GM10248 (cell line): ENCODE results near the gene PTPN22.

Experiments
- CTCF ChIA-PET: fragments of 300-600 bp; sonication (Branson Sonifier 250); formaldehyde crosslinking; extraction: SDS; loops from one replicate; lab custom pipeline; 2021; ENCODE audit warnings: antibody characterized with exemption; lab: Yijun Ruan, JAX
- POLR2A ChIA-PET: fragments of 350-650 bp; sonication (Branson Sonifier 250); formaldehyde crosslinking; extraction: SDS; loops from one replicate; lab custom pipeline; 2020; ENCODE audit warnings: antibody characterized with exemption; lab: Yijun Ruan, JAX
- DNase-seq: peaks from one replicate; pipeline ENCODE4 v3.0.0; 2012; ENCODE audit errors: extremely low spot score
- TF ChIP-seq, protein P1 (sequence below): IDR thresholded peaks from 2 replicates; pipeline ENCODE4 v1.5.1; 2012; ENCODE audit warnings: mild to moderate bottlenecking, low read depth; ENCODE audit errors: extremely low read depth, missing control alignments, control extremely low read depth

The PTPN22 gene

GRCh38 chr1:113868387-113869083 lies 3.0 kb downstream of the PTPN22 start:
- no peak for DNase-seq
- TF ChIP-seq, protein P1, sequence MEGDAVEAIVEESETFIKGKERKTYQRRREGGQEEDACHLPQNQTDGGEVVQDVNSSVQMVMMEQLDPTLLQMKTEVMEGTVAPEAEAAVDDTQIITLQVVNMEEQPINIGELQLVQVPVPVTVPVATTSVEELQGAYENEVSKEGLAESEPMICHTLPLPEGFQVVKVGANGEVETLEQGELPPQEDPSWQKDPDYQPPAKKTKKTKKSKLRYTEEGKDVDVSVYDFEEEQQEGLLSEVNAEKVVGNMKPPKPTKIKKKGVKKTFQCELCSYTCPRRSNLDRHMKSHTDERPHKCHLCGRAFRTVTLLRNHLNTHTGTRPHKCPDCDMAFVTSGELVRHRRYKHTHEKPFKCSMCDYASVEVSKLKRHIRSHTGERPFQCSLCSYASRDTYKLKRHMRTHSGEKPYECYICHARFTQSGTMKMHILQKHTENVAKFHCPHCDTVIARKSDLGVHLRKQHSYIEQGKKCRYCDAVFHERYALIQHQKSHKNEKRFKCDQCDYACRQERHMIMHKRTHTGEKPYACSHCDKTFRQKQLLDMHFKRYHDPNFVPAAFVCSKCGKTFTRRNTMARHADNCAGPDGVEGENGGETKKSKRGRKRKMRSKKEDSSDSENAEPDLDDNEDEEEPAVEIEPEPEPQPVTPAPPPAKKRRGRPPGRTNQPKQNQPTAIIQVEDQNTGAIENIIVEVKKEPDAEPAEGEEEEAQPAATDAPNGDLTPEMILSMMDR: no peak
- ChIA-PET CTCF (interaction anchor here (0.8 to 2.6 kb wide), 10 partner anchors 9 to 795 kb away, joined by 3 to 13 read pairs (median 4); partner anchors contain the start of genes AP4B1, DCLRE1B and LRIG2), POLR2A (interaction anchor here (0.7 to 1.8 kb wide), 5 partner anchors 9 to 62 kb away, joined by 3 to 26 read pairs (median 5); no protein-coding TSS in a partner anchor)

- no peak for DNase-seq
- TF ChIP-seq, protein P1: no peak
- ChIA-PET CTCF (interaction anchor here (1.2 to 1.6 kb wide), 3 partner anchors 11 to 25 kb away, joined by 3 to 4 read pairs (median 3); partner anchors contain the start of gene BCL2L15), POLR2A (no interaction called here)
These were observed 9.9 kb downstream of the PTPN22 start for GRCh38 chr1:113861641-113862040.

DNA sequence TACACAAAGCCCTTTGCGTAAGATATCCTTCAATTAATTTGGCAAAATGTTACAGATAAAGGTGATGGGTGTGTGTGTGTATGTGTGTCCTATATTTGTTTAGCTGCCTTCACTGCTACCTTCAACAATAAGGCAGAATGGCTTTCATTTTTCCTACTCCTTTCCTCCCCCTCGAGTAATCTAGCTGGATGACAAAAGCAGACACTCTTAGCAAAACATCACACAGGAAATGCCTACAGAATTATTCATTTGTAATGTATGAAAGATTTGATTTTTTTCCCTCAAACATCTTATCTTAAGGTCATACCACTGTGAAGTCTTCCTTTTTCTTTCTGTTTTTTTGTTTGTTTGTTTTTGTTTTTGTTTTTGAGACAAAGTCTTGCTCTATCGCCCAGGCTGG lies 10.6 kb downstream of the PTPN22 start:
- no peak for DNase-seq
- TF ChIP-seq, protein P1: no peak
- CTCF ChIA-PET: interaction anchor here (1.1 to 3.6 kb wide), 4 partner anchors 9 to 30 kb away, joined by 3 to 15 read pairs (median 12); no protein-coding TSS in a partner anchor
- POLR2A ChIA-PET: no interaction called here

GRCh38 chr1:113859478-113860175 lies 11.9 kb downstream of the PTPN22 start:
- CTCF ChIA-PET: interaction anchor here (0.9 to 3.6 kb wide), 13 partner anchors 10 to 424 kb away, joined by 3 to 15 read pairs (median 4); partner anchors contain the start of gene AP4B1
- TF ChIP-seq, protein P1: no peak
- POLR2A ChIA-PET: interaction anchor here (0.6 to 1.8 kb wide), 11 partner anchors 9 to 852 kb away, joined by 3 to 26 read pairs (median 5); partner anchors contain the start of genes AP4B1 and RSBN1
- DNase-seq: peak; percentile 53

GRCh38 chr1:113858982-113859381 lies 12.5 kb downstream of the PTPN22 start:
- DNase-seq: no peak
- ChIA-PET CTCF (interaction anchor here (1.0 to 5.0 kb wide), 10 partner anchors 9 to 424 kb away, joined by 3 to 20 read pairs (median 6); partner anchors contain the start of gene AP4B1), POLR2A (interaction anchor here (0.7 to 1.8 kb wide), 6 partner anchors 10 to 609 kb away, joined by 3 to 26 read pairs (median 6); partner anchors contain the start of genes AP4B1 and RSBN1)
- TF ChIP-seq, protein P1: no peak

DNA sequence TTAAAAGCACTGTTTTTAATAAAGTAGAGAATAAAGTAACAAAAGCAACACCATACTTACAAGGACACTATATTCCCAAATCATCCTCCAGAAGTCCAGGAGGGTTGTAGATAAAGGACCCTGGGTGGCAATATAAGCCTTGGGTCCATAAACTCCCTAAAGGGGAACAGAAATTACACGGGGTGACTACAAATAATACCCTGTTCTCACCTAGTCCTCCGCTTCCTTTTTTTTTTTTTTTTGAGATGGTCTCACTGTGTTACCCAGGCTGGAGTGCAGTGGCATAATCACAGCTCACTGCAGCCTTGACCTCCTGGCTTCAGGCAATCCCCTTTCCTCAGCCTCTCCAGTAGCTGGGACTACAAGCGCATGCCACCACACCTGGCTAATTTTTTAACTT lies 13.1 kb downstream of the PTPN22 start:
- TF ChIP-seq, protein P1: no peak
- DNase-seq: no peak
- ChIA-PET POLR2A (interaction anchor here (0.6 to 1.8 kb wide), 3 partner anchors 11 to 608 kb away, joined by 3 to 6 read pairs (median 4); partner anchors contain the start of gene AP4B1), CTCF (interaction anchor here (1.0 to 5.0 kb wide), 6 partner anchors 8 to 72 kb away, joined by 3 to 20 read pairs (median 5); no protein-coding TSS in a partner anchor)
